ENCODE measurements around the gene OR4Q3.
"Not testable (repeated sequence)": the region's sequence is repeated elsewhere in the genome, so short reads cannot be mapped to it uniquely, and the experiment has no call there.

Gene OR4Q3

DNA sequence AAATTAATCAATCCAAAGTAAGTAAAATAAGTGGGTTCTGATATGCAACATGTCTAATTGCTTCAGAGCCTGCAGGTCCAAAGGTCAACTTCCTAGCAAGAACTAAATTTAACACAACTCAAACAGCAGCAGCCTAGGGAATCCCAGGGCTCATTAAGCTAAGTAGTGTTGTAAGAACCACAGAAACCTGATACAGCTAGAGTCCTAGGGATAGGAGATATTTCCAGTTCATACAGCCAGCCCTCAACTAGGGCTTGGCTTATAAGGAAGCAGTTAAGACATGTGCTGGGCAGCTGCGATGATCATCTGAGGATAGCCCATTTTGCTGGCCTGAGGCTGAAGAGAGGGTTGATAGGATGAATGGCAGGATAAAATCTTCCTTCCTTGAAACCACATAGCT, at the start of gene OR4Q3:
Gene OR4Q3 (plus strand): TSS at position 316 of the 400 bp plus-strand sequence.
- no peak for DNase-seq

DNA sequence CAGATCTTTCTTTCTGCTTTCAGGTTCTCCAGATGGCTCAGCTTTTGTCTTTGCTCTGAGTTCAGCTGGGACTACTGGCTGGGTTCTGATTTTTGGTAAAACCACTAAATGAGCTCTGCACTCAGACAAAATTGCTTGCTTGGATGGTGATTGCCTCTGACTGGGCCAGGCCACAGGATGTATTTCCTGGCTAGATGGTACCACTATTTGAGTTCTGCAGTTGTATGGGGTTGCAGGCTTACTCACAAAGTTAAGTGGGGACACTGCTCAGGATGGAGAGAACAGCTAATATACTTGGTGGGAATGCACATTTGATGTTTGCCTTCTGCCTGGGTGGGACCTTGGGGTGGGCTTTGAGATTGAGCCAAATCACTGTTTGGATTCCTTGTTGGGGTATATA, 14.0 kb upstream of the OR4Q3 start:
- DNase-seq = no peak

DNA sequence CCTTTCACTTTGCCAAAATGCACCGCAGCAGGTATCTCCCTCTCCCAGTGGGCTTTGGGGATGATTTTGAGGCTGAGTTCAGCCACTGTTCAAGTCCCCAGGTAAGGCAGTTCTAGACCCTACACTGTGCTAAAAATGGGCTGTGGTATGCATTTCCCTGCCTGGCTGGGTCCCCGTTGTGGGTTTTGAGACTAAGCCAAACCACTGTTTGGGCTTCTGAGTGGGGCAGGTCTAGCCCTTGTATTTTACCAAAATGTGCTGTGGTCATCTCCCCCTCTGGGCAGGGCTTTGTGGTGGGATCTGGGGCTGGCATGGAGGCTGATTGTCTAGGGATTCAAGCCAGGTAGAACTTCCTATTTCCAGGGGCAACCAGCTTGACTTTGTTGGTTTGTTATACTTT, 13.6 kb upstream of the OR4Q3 start:
- no peak for DNase-seq

DNA sequence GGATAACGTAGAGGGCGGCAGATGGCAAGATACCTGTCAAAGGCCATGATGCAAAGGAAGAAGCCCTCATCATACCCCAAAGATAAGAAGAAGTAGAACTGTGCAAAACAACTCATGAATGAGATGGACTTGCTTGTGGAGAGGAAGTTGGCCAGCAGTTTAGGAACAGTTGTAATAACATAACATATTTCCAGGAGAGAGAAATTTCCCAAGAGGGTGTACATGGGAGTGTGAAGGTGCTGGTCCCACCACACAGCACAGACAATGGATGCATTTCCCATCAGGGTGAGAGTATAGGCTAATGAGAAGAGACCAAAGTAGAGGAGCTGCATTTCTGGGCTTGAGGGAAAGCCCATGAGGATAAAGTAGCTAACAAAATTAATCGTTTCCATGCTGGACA, 9.5 kb upstream of the OR4Q3 start:
- DNase-seq = not testable (repeated sequence)

DNA sequence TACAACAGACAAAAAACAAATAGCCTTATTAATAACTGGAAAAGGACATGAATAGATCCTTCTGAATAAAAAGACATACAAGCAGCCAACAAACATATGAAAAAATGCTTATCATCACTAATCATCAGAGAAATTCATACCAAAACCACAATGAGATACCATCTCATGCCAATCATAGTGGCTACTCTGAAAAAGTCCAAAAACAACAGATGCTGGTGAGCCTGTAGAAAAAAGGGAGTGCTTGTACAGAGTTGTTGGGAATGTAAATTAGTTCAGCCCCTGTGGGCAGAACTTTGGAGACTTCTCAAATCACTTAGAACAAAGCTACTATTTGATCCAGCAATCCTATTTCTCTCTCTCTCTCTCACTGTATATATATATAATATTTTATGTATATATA, 8.9 kb downstream of the OR4Q3 start:
- DNase-seq = not testable (repeated sequence)

DNA sequence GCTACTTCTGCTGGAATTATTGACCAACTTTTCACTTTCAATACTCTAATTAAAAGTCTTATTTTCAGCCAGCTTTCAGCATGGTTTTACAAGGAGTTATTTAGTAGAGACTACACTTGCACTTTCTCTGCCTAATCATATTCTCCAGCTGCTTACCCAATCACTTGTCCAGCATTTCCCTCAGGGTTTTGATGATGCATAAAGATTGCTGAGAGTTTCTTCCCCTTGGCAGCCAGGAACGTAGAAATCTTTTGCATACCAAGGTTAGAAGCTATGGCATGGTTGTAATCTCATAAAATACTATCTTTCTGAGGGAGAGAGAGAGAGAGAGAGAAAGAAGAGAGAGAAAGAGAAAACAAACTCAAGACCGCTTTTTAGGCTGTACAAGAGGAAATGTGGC, 10.8 kb downstream of the OR4Q3 start:
- DNase-seq = no peak

DNA sequence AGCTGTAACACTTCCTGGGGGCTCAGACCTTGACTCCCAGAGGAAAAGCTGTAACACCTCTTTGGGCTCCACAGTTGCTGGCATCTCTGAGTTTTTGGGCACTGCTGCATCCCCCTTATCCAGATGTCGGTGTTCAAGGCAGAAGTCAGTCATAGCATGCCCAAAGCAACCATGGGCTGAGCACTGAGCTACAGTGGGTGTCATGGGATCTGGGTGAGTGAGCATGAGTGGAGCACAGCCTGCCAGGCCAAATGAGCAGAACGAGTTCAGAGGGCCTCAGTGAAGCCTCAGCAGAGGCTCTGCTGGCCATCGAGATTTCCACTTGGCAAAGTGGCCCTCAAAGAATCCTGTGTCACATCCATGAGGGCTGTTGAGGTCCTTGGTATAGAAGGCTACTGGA, 28.1 kb downstream of the OR4Q3 start:
- DNase-seq = not testable (repeated sequence)

DNA sequence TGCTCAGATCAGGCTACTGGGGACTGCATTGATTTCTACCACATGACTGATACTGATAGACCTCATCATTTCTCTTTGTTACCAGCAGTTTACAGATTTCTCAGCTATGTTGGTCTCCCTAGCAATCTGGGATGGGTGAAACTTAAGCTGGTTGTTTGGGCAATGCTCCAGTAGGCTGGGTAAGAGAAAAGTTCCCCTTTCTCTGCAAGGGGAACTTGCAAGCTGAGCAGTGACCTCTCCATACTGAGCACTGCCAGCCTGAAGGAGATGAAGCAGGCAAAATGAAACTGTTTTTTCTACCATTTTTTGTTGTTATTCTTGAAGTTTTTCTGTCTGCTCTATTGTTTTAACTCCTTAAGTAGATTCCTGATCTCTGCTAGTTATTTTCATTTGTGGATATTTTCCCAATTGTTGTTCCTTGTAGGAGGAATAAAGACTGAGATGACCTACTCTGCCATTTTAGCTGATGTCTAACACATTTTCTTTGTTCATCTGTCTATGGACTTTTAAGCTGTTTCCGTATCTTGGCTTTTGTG, 28.6 kb downstream of the OR4Q3 start:
- DNase-seq = no peak

DNA sequence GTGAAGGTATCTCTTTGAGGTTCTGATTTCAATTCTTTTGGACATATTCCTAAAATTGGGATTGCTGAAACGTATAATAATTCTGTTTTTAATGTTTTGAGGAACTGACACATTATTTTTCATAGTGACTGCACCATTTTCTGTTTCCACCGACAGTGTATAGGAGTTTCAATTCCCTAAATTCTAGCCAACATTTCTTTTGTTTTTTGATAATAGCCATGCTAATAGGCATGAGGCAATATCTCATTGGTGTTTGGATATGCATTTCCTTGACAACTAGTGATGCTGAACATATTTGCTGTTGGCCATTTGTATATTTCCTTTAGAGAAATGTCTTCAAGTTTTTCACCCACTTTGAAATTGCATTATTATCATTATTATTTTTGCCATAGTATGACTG, 29.1 kb downstream of the OR4Q3 start:
- not testable (repeated sequence) for DNase-seq

DNA sequence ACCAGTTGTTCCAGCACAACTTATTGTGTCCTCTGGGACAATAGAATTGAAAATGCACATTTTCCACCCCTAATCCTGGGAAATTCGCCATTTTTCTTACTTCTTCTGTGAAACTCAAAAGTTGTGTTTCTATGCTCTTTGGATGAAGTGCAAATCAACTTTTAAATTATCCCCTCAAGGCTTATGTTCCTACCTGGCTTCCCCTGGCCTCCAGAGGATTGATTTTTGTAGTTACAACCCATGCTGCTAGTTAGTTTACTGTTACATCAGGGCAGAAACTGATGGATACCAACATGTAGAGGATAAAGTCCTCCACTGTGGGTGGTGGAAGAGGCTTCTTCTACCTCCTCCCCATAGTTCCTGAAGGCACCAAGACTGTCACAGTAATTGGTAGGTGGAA, 29.8 kb downstream of the OR4Q3 start, which contains the start of gene OR4M1:
Gene OR4M1 (plus strand): TSS at position 301 of the 400 bp plus-strand sequence. CDS start 6,819 bp downstream, outside the sequence.
- not testable (repeated sequence) for DNase-seq

DNA sequence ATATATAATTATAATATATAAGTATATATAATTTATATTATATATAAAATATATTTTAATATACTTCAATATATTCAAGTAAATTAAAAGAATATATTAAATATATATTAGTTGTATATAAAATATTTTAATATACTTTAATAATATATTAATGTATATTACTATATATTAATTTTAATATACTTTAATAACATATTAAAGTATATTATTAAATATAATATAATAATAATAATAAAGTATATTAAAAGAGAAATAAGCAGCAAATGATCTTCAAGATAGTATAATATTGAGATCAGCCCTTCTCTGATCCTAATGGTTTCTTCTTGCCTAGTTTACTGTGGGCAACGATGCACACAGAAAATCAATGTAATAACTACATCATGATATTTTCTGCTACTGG, 32.2 kb downstream of the OR4Q3 start:
- no peak for DNase-seq

DNA sequence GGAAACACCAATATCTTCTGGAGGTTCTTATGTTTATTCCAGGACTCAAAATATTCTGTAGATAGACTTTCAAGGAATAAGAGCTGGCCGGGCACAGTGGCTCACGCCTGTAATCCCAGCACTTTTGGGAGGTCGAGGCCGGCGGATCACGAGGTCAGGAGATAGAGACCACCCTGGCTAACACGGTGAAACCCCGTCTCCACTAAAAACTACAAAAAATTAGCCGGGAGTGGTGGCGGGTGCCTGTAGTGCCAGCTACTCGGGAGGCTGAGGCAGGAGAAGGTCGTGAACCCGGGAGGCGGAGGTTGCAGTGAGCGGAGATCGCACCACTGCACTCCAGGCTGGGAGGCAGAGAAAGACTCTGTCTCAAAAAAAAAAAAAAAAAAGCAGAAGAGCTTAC, 42.5 kb downstream of the OR4Q3 start:
- DNase-seq = not testable (repeated sequence)

DNA sequence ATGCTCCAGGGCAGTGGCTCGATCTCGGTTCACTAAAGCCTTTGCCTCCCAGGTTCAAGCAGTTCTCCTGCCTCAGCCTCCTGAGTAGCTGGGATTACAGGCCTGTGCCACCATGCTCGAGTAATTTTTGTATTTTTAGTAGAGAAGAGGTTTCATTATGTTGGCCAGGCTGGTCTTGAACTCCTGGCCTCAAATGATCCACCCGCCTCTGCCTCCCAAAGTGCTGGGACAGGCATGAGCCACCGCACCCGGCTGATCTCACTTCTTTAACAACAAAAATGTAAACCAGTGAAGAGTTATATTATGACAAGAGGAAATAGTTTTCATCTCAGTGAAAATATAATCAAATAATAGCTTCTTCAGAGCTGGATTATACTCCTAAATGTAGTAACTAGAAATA, 43.9 kb downstream of the OR4Q3 start:
- not testable (repeated sequence) for DNase-seq

DNA sequence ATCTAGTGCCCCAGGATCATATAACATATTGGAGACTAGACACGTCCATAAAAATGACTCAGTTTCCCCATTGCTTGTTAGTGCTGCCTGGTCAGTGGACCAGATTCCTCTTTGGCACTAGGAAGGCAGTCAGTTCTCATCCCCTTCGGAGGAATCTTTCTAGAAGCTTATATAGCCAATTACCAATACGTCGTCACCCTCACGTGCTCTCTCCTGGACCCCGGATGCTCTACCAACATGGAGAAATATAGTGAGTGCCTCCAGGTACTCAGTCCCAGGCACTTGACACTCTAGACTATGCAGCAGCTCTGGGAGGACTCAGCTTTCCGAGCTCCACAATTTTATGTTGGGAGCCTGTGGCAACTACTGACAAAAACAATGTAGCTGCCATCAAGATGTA, 44.8 kb downstream of the OR4Q3 start:
- not testable (repeated sequence) for DNase-seq

DNA sequence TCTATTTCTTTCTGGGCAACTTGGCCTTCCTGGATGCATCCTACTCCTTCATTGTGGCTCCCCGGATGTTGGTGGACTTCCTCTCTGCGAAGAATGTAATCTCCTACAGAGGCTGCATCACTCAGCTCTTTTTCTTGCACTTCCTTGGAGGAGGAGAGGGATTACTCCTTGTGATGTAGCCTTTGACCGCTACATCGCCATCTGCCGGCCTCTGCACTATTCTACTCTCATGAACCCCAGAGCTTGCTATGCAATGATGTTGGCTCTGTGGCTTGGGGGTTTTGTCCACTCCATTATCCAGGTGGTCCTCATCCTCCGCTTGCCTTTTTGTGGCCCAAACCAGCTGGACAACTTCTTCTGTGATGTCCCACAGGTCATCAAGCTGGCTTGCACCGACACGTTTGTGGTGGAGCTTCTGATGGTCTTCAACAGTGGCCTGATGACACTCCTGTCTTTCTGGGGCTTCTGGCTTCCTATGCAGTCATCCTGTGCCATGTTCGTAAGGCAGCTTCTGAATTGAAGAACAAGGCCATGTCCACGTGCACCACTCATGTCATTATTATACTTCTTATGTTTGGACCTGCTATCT, 53.2 kb downstream of the OR4Q3 start:
- DNase-seq = not testable (repeated sequence)

Data from DMS79 treated with DMSO at 0.1 percent for 48 hours (cell line).